ENCODE measurements around the gene GRIN1.
"Not testable (repeated sequence)": the region's sequence is repeated elsewhere in the genome, so short reads cannot be mapped to it uniquely, and the experiment has no call there.

The GRIN1 gene

GRCh38 chr9:137112564-137113384 lies 26.2 kb upstream of the GRIN1 start:
- Histone ChIP-seq H3K4me1 (ENCODE audit: control insufficient read depth, insufficient read depth, low read length) (no peaks in the 10 kb centered on the region), H3K36me3 (ENCODE audit: control insufficient read depth, insufficient read depth, low read length) (no peaks in the 10 kb centered on the region), H3K9me3 (ENCODE audit: control insufficient read depth, low read length) (no peaks in the 10 kb centered on the region), H3K27me3 (ENCODE audit: control insufficient read depth, insufficient read depth, low read length, poor library complexity, severe bottlenecking) (peaks cover 37% of the 10 kb centered on the region), H3K4me3 (ENCODE audit: insufficient read depth, low read depth, low read length) (no peak overlapping the region), H3K27ac (ENCODE audit: insufficient read depth, low read depth, low read length, poor library complexity, severe bottlenecking) (no peak overlapping the region)
- 91 to 92% methylated on average over 42 of the region's 42 CpGs for WGBS, 2 experiments

GRCh38 chr9:137113385-137114159 lies 25.4 kb upstream of the GRIN1 start:
- H3K9me3 ChIP-seq (ENCODE audit: control insufficient read depth, low read length), result no peaks in the 10 kb centered on the region
- H3K4me3 ChIP-seq (ENCODE audit: insufficient read depth, low read depth, low read length), result no peak overlapping the region
- H3K4me1 ChIP-seq (ENCODE audit: control insufficient read depth, insufficient read depth, low read length), result no peaks in the 10 kb centered on the region
- H3K27ac ChIP-seq (ENCODE audit: insufficient read depth, low read depth, low read length, poor library complexity, severe bottlenecking), result no peak overlapping the region
- peaks cover 37% of the 10 kb centered on the region for H3K27me3 ChIP-seq (ENCODE audit: control insufficient read depth, insufficient read depth, low read length, poor library complexity, severe bottlenecking)
- WGBS, 2 experiments, result 66 to 68% methylated on average over 66 of the region's 66 CpGs
- no peaks in the 10 kb centered on the region for H3K36me3 ChIP-seq (ENCODE audit: control insufficient read depth, insufficient read depth, low read length)

- Histone ChIP-seq H3K4me3 (ENCODE audit: insufficient read depth, low read depth, low read length) (peak overlapping the region; percentile 39), H3K27ac (ENCODE audit: insufficient read depth, low read depth, low read length, poor library complexity, severe bottlenecking) (no peak overlapping the region), H3K4me1 (ENCODE audit: control insufficient read depth, insufficient read depth, low read length) (no peaks in the 10 kb centered on the region), H3K36me3 (ENCODE audit: control insufficient read depth, insufficient read depth, low read length) (no peaks in the 10 kb centered on the region), H3K27me3 (ENCODE audit: control insufficient read depth, insufficient read depth, low read length, poor library complexity, severe bottlenecking) (peaks cover 37% of the 10 kb centered on the region), H3K9me3 (ENCODE audit: control insufficient read depth, low read length) (no peaks in the 10 kb centered on the region)
- WGBS, 2 experiments, result 10 to 19% methylated on average over 45 of the region's 45 CpGs
Observed at GRCh38 chr9:137114220-137114612, 24.7 kb upstream of the GRIN1 start.

- no peaks in the 10 kb centered on the region for H3K4me1 ChIP-seq (ENCODE audit: control insufficient read depth, insufficient read depth, low read length)
- no peak within 1 kb of the TSS for H3K27ac ChIP-seq (ENCODE audit: insufficient read depth, low read depth, low read length, poor library complexity, severe bottlenecking)
- 13 to 14% methylated on average over 70 of the region's 70 CpGs for WGBS, 2 experiments
- H3K4me3 ChIP-seq (ENCODE audit: insufficient read depth, low read depth, low read length), result peak within 1 kb of the TSS; percentile 39
- H3K9me3 ChIP-seq (ENCODE audit: control insufficient read depth, low read length), result no peaks in the 10 kb centered on the region
- peaks cover 37% of the 10 kb centered on the region for H3K27me3 ChIP-seq (ENCODE audit: control insufficient read depth, insufficient read depth, low read length, poor library complexity, severe bottlenecking)
- H3K36me3 ChIP-seq (ENCODE audit: control insufficient read depth, insufficient read depth, low read length), result no peaks in the 10 kb centered on the region
Observed at GRCh38 chr9:137114613-137115393, 24.2 kb upstream of the GRIN1 start, which contains the start of gene DPP7. TSS of gene DPP7 (minus strand) at chr9:137114733. CDS start at chr9:137114713, 20 bp downstream.

- Histone ChIP-seq H3K9me3 (ENCODE audit: control insufficient read depth, low read length) (no peaks in the 10 kb centered on the region), H3K4me1 (ENCODE audit: control insufficient read depth, insufficient read depth, low read length) (no peaks in the 10 kb centered on the region), H3K27ac (ENCODE audit: insufficient read depth, low read depth, low read length, poor library complexity, severe bottlenecking) (no peak overlapping the region), H3K4me3 (ENCODE audit: insufficient read depth, low read depth, low read length) (no peak overlapping the region), H3K36me3 (ENCODE audit: control insufficient read depth, insufficient read depth, low read length) (no peaks in the 10 kb centered on the region), H3K27me3 (ENCODE audit: control insufficient read depth, insufficient read depth, low read length, poor library complexity, severe bottlenecking) (peaks cover 37% of the 10 kb centered on the region)
- WGBS, 2 experiments, result 86 to 87% methylated on average over 21 of the region's 21 CpGs
Observed at GRCh38 chr9:137115394-137116026, 23.4 kb upstream of the GRIN1 start.

GRCh38 chr9:137116027-137116507 lies 22.9 kb upstream of the GRIN1 start:
- H3K36me3 ChIP-seq (ENCODE audit: control insufficient read depth, insufficient read depth, low read length), result no peaks in the 10 kb centered on the region
- H3K27me3 ChIP-seq (ENCODE audit: control insufficient read depth, insufficient read depth, low read length, poor library complexity, severe bottlenecking), result peaks cover 37% of the 10 kb centered on the region
- WGBS, 2 experiments, result 70 to 76% methylated on average over 6 of the region's 6 CpGs
- no peaks in the 10 kb centered on the region for H3K4me1 ChIP-seq (ENCODE audit: control insufficient read depth, insufficient read depth, low read length)
- no peaks in the 10 kb centered on the region for H3K9me3 ChIP-seq (ENCODE audit: control insufficient read depth, low read length)
- H3K4me3 ChIP-seq (ENCODE audit: insufficient read depth, low read depth, low read length), result no peak overlapping the region
- no peak overlapping the region for H3K27ac ChIP-seq (ENCODE audit: insufficient read depth, low read depth, low read length, poor library complexity, severe bottlenecking)

- no peaks in the 10 kb centered on the region for H3K36me3 ChIP-seq (ENCODE audit: control insufficient read depth, insufficient read depth, low read length)
- H3K9me3 ChIP-seq (ENCODE audit: control insufficient read depth, low read length), result no peaks in the 10 kb centered on the region
- 89 to 91% methylated on average over 17 of the region's 17 CpGs for WGBS, 2 experiments
- no peaks in the 10 kb centered on the region for H3K4me1 ChIP-seq (ENCODE audit: control insufficient read depth, insufficient read depth, low read length)
- H3K4me3 ChIP-seq (ENCODE audit: insufficient read depth, low read depth, low read length), result no peak overlapping the region
- no peak overlapping the region for H3K27ac ChIP-seq (ENCODE audit: insufficient read depth, low read depth, low read length, poor library complexity, severe bottlenecking)
- H3K27me3 ChIP-seq (ENCODE audit: control insufficient read depth, insufficient read depth, low read length, poor library complexity, severe bottlenecking), result peaks cover 37% of the 10 kb centered on the region
Observed at GRCh38 chr9:137116728-137117127, 22.2 kb upstream of the GRIN1 start.

GRCh38 chr9:137117269-137117731 lies 21.7 kb upstream of the GRIN1 start:
- Histone ChIP-seq H3K36me3 (ENCODE audit: control insufficient read depth, insufficient read depth, low read length) (no peaks in the 10 kb centered on the region), H3K4me3 (ENCODE audit: insufficient read depth, low read depth, low read length) (no peak overlapping the region), H3K9me3 (ENCODE audit: control insufficient read depth, low read length) (no peaks in the 10 kb centered on the region), H3K27me3 (ENCODE audit: control insufficient read depth, insufficient read depth, low read length, poor library complexity, severe bottlenecking) (peaks cover 37% of the 10 kb centered on the region), H3K4me1 (ENCODE audit: control insufficient read depth, insufficient read depth, low read length) (no peaks in the 10 kb centered on the region), H3K27ac (ENCODE audit: insufficient read depth, low read depth, low read length, poor library complexity, severe bottlenecking) (no peak overlapping the region)
- 88 to 90% methylated on average over 14 to 15 of the region's 15 CpGs for WGBS, 2 experiments

- not testable (repeated sequence) for H3K36me3 ChIP-seq (ENCODE audit: control insufficient read depth, insufficient read depth, low read length); H3K4me3 ChIP-seq (ENCODE audit: insufficient read depth, low read depth, low read length); H3K4me1 ChIP-seq (ENCODE audit: control insufficient read depth, insufficient read depth, low read length); H3K27ac ChIP-seq (ENCODE audit: insufficient read depth, low read depth, low read length, poor library complexity, severe bottlenecking); H3K9me3 ChIP-seq (ENCODE audit: control insufficient read depth, low read length)
- WGBS, 2 experiments, result 84 to 85% methylated on average over 11 of the region's 12 CpGs
- peaks cover 31% of the 10 kb centered on the region for H3K27me3 ChIP-seq (ENCODE audit: control insufficient read depth, insufficient read depth, low read length, poor library complexity, severe bottlenecking)
Observed at GRCh38 chr9:137118092-137118603, 20.8 kb upstream of the GRIN1 start.
